Karpas-422 (cell line): ENCODE data around the gene TNK1. TPM values are rescaled to one million over a fixed set of nuclear protein-coding genes. Genes with fewer than 3 reads are reported as not detected.
A peak's percentile ranks its signal among the peaks of the same experiment; 100 is the strongest.
"Not testable (repeated sequence)": the region's sequence is repeated elsewhere in the genome, so short reads cannot be mapped to it uniquely, and the experiment has no call there.

ENCODE experiments used
- DNase-seq: peaks from one replicate; pipeline ENCODE4 v3.0.0-alpha.2; 2015
- H2AFZ ChIP-seq: fragments of 200-600 bp; sonication (generic); 2 replicates; pipeline ENCODE4 v1.6.1; 2014; ENCODE audit warnings: antibody characterized with exemption, low read length, mixed read lengths
- H3K27ac ChIP-seq: fragments of 200-600 bp; sonication (generic); 2 replicates; pipeline ENCODE4 v1.5.1; 2014; ENCODE audit warnings: mild to moderate bottlenecking, low read length, moderate library complexity
- H3K27me3 ChIP-seq: fragments of 200-600 bp; sonication (generic); 2 replicates; pipeline ENCODE4 v1.6.1; 2014; ENCODE audit warnings: low read length, mixed read lengths
- H3K36me3 ChIP-seq: fragments of 200-600 bp; sonication (generic); 2 replicates; pipeline ENCODE4 v1.6.1; 2014; ENCODE audit warnings: low read length, mixed read lengths; ENCODE audit not compliant: insufficient read depth
- H3K4me1 ChIP-seq: fragments of 200-600 bp; sonication (generic); 2 replicates; pipeline ENCODE4 v1.6.1; 2014; ENCODE audit warnings: mild to moderate bottlenecking, low read length, mixed read lengths
- H3K4me2 ChIP-seq: fragments of 200-600 bp; sonication (generic); 2 replicates; pipeline ENCODE4 v1.6.1; 2014; ENCODE audit warnings: low read length, low read depth, mild to moderate bottlenecking; ENCODE audit not compliant: poor library complexity, severe bottlenecking
- H3K4me3 ChIP-seq: fragments of 200-600 bp; sonication (generic); 2 replicates; pipeline ENCODE4 v1.5.1; 2014; ENCODE audit warnings: mild to moderate bottlenecking, antibody characterized with exemption, low read length, mixed read lengths
- H3K79me2 ChIP-seq: fragments of 200-600 bp; sonication (generic); 2 replicates; pipeline ENCODE4 v1.6.1; 2014; ENCODE audit warnings: mild to moderate bottlenecking, low read length, mixed read lengths
- H3K9ac ChIP-seq: fragments of 200-600 bp; sonication (generic); 2 replicates; pipeline ENCODE4 v1.6.0; 2014; ENCODE audit warnings: low read length
- H3K9me2 ChIP-seq: fragments of 200-600 bp; sonication (generic), shearing (Covaris generic); replicated peaks from 2 replicates; pipeline ENCODE4 v1.6.0; 2014; ENCODE audit warnings: mild to moderate bottlenecking, low read length, moderate library complexity; ENCODE audit not compliant: insufficient read depth
- H3K9me3 ChIP-seq: fragments of 300-700, 200-600 bp; sonication (generic); 2 replicates; pipeline ENCODE4 v1.6.1; 2014; ENCODE audit warnings: low read length, mixed read lengths
- H4K20me1 ChIP-seq: fragments of 200-600 bp; sonication (generic); 2 replicates; pipeline ENCODE4 v1.6.1; 2014; ENCODE audit warnings: mild to moderate bottlenecking, antibody characterized with exemption, low read length, low read depth; ENCODE audit not compliant: insufficient read depth
- total RNA-seq: library from RNA; depleted of rRNA; stranded (reverse); fragments of >200 nt; shearing (Covaris generic); gene quantifications from 2 replicates; pipeline ENCODE4 v1.2.3, GENCODE V29; 2014; ENCODE audit warnings: low replicate concordance; rRNA removed

TNK1 gene
- total RNA-seq = 0.75 and 3.8 TPM in 2 replicates

DNA sequence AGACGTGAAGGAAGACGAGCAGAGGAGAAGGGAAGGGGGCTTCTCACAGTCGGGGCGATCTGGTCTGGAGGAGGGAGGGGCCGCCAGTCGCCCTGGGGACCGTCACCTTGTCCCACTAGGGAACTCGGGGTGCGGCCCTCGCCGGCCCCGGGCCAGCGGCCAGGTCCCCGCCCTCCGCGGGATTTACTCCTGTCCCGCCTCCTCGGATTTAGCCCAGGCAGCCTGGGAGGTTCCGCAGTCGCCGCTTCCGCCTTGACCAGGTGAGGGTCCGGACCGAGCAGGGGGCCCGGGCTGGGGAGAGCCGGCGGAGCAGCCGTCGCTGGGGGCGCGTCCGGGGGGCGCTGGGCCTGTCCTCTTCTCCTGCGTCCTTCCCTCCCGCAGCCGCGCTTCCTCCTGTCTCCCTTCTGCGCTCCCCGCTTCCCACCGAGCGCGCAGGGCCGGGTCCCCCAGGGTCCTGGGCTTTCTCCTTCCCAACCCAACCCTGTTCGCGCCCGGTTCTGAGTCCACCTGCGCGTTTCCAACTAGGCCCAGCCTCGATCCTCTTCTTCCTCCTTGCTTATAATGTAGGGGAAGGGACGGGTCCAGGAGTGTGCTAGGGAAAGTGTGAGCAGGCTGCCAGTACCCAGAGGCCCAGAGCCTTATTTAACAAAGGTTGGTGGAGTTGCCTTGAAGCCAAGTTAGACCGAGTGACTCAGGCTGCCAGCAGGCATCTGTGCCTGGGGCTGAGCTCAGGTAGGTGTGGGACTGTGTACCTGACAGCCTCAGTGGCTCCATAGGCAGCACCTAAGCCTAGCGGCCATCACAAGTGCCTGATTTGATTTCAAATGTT lies at the start of gene TNK1:
Gene TNK1 (plus strand): TSS at position 235 of the 829 bp plus-strand sequence. CDS start 1,838 bp downstream, outside the sequence.
- Histone ChIP-seq H4K20me1 (no peaks in the 10 kb centered on the region), H2AFZ (no peak within 1 kb of the TSS), H3K4me2 (no peak within 1 kb of the TSS), H3K4me3 (no peak within 1 kb of the TSS), H3K9me2 (no peaks in the 10 kb centered on the region), H3K27ac (no peak within 1 kb of the TSS), H3K36me3 (no peaks in the 10 kb centered on the region), H3K79me2 (no peaks in the 10 kb centered on the region), H3K9ac (no peak within 1 kb of the TSS), H3K27me3 (no peaks in the 10 kb centered on the region), H3K4me1 (peaks cover 15% of the 10 kb centered on the region), H3K9me3 (0 out of 2 replicates have a peak, but pooled peaks cover 2% of the 10 kb centered on the region)
- no peak for DNase-seq

DNA sequence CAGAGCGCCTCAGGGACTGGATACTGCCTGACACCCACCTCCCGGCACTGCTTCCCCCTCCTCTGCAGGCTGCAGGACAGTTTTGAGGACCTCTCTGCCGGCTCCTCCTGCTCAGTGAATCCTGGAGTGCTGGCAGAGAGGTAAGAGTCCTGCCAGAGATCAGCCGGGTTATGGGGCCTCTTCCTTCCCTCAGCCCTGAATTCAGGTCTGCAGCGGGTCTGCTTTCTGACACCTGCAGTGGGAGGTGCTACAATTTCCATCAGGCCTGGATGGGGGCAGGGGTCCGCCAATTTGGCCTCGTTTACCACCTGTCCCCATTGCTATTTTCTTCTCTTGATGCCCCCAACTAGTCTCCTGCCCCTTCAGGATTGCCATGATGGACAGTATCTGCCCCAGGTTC lies 48.8 kb upstream of the TNK1 start:
- no peak for DNase-seq
- Histone ChIP-seq H4K20me1 (no peaks in the 10 kb centered on the region), H3K4me1 (peaks cover 43% of the 10 kb centered on the region), H3K9ac (no peak overlapping the region), H3K4me2 (no peak overlapping the region), H3K79me2 (peaks cover 27% of the 10 kb centered on the region), H3K36me3 (no peaks in the 10 kb centered on the region), H3K4me3 (no peak overlapping the region), H3K9me2 (no peaks in the 10 kb centered on the region), H2AFZ (no peak overlapping the region), H3K27ac (no peak overlapping the region), H3K27me3 (no peaks in the 10 kb centered on the region), H3K9me3 (no peaks in the 10 kb centered on the region)

DNA sequence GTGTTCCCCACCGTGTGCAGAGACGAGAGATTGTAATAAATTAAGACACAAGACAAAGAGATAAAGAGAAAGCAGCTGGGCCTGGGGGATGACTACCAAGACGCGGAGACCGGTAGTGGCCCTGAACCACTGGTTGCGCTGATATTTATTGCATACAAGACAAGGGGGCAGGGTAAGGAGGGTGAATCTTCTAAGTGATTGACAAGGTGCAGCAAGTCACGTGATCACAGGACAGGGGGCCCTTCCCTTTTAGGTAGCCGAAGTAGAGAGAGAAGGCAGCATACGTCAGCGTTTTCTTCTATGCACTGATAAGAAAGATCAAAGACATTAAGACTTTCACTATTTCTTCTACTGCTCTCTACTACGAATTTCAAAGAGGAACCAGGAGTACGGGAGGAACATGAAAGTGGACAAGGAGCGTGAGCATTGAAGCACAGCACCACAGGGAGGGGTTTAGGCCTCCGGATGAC lies 48.3 kb upstream of the TNK1 start:
- peaks cover 25% of the 10 kb centered on the region for H3K79me2 ChIP-seq
- H3K4me3 ChIP-seq, H3K4me2 ChIP-seq, H3K36me3 ChIP-seq, H3K9me3 ChIP-seq, H2AFZ ChIP-seq, H3K9me2 ChIP-seq, H4K20me1 ChIP-seq, H3K27ac ChIP-seq, DNase-seq, H3K27me3 ChIP-seq, H3K9ac ChIP-seq: not testable (repeated sequence)
- H3K4me1 ChIP-seq = peaks cover 44% of the 10 kb centered on the region

DNA sequence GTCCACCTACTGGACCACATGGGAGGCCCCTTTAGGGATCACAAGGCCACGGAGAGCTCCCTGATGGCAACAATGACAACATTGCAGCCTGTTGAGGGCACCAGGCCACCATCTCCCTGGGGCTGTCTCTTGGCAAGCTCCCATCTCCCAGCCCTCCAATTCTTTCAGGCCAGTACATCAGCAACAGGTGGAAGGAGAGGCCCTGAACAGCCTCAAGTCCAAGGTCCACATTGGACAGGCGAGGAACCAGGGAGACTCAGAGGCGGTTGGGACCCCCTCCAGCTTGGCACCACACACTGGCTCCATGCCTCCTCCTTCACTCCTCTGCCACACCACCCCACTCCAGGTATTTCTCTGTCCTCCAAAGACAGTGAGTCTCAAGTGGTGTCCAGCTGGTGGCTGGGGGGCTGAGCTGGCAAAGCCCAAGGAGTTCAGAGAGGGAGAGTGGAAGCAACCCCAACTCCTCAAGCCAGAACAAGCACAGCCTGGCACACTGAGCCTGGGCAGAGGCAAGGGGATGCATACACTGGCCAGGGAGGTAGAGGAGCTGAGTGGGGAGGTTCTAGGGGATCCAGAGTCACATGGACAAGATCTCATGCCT lies 45.9 kb upstream of the TNK1 start:
- Histone ChIP-seq H3K9me3 (no peaks in the 10 kb centered on the region), H3K27me3 (no peaks in the 10 kb centered on the region), H3K36me3 (no peaks in the 10 kb centered on the region), H3K9me2 (no peaks in the 10 kb centered on the region), H3K9ac (peak overlapping the region; percentile 79; the same call in 1 of the 2 replicates), H4K20me1 (no peaks in the 10 kb centered on the region), H3K4me1 (peaks cover 35% of the 10 kb centered on the region), H3K79me2 (peaks cover 14% of the 10 kb centered on the region), H3K27ac (no peak overlapping the region), H3K4me3 (no peak overlapping the region), H3K4me2 (no peak overlapping the region), H2AFZ (no peak overlapping the region; the same call in 1 of the 2 replicates)
- DNase-seq = no peak

DNA sequence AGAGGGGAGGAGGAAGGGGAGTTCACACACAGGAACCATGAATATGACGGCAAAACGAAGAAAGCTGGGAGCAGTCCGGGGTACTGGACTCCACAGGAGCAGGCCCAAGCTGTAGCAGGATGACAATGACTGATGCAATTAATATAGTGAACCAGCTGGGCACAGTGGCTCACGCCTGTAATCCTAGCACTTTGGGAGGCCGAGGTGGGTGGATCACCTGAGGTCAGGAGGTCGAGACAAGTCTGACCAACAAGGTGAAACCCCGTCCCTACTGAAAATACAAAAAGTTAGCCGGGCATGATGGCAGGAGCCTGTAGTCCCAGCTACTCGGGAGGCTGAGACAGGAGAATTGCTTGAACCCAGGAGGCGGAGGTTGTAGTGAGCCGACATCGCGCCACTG lies 45.1 kb upstream of the TNK1 start:
- H4K20me1 ChIP-seq, H3K27me3 ChIP-seq, H3K27ac ChIP-seq, DNase-seq, H3K9me2 ChIP-seq, H3K36me3 ChIP-seq, H2AFZ ChIP-seq, H3K9me3 ChIP-seq: not testable (repeated sequence)
- peaks cover 14% of the 10 kb centered on the region for H3K79me2 ChIP-seq
- peak overlapping the region; percentile 79 for H3K4me3 ChIP-seq
- H3K4me2 ChIP-seq = peak overlapping the region; percentile 81
- peaks cover 29% of the 10 kb centered on the region for H3K4me1 ChIP-seq
- H3K9ac ChIP-seq = peak overlapping the region; percentile 79

DNA sequence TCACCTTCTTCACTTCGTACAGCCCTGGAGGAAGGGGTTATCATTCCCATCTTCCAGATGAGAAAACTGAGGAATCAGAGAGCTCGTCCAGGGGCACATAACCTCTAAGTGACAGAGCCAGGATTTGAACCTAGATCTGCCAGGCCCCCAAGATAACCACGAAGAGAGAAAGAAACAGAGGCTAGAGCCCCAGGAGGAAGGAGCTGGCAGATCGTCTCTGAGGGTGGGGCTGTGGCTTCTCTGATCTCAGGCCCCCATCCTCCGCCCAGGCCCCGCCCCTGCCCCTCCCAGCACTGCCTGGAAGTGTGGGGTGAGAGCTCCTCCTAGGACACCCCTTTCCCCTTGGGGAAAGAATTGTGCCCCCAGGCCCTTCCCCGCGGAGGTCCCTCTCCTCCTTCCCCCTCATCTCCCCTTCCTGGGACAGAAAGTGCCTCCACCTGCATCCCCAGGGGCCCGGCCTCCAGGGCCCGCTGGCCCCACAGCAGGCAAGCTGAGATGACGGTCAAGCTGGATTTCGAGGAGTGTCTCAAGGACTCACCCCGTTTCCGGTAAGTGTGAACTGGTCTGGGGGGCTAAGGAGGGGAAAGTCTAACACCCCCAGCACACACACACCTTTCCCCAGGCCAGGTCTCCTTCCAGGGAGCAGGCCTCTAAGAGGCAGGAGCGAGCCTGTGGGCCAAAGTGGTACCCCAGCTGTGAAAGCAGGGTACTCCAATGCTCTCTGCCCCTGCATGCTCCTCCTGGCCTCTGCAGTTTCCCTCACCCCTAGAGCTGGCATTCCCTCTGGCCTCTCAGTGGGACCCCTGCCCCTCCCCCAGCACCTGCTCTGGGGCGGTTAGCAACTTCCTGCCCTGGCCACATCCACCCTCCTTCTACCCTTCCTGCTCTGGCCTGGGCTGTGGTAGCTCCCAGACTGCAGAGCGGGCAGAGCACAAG lies 44.4 kb upstream of the TNK1 start, which contains the start of gene ACAP1:
Gene ACAP1 (plus strand): TSS at position 290 of the 936 bp plus-strand sequence. CDS start 206 bp downstream, at position 496.
- H3K9me2 ChIP-seq = no peaks in the 10 kb centered on the region
- peak within 1 kb of the TSS; percentile 11; the same call in 1 of the 2 replicates for H2AFZ ChIP-seq
- no peaks in the 10 kb centered on the region for H3K9me3 ChIP-seq
- peak within 1 kb of the TSS; percentile 79 for H3K9ac ChIP-seq
- H3K27ac ChIP-seq = peak within 1 kb of the TSS; percentile 61
- DNase-seq = peak; percentile 85
- H3K79me2 ChIP-seq = peaks cover 14% of the 10 kb centered on the region
- H4K20me1 ChIP-seq = no peaks in the 10 kb centered on the region
- peak within 1 kb of the TSS; percentile 79 for H3K4me3 ChIP-seq
- H3K4me2 ChIP-seq = peak within 1 kb of the TSS; percentile 81
- no peaks in the 10 kb centered on the region for H3K27me3 ChIP-seq
- H3K4me1 ChIP-seq = peaks cover 28% of the 10 kb centered on the region
- no peaks in the 10 kb centered on the region for H3K36me3 ChIP-seq

DNA sequence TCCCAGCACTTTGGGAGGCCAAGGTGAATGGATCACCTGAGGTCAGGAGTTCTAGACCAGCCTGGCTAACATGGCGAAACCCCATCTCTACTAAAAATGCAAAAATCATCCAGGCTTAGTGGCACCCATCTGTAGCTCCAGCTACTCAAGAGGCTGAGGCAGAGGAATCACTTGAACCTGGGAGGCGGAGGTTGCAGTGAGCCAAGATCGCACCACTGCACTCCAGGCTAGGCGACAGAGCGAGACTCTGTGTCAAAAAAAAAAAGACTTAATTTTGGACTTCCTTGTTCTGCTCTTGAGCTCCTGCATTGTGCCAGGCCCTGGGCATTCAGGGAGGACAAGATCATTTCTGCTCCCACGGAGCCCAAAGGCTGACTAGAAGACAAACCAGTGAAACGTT lies 43.3 kb upstream of the TNK1 start:
- Histone ChIP-seq H3K79me2 (peaks cover 14% of the 10 kb centered on the region), H3K9ac (peak overlapping the region; percentile 79), H3K4me2 (peak overlapping the region; percentile 81), H3K4me3 (peak overlapping the region; percentile 79; the same call in 1 of the 2 replicates), H3K4me1 (peaks cover 28% of the 10 kb centered on the region), H3K27ac (peak overlapping the region; percentile 61)
- not testable (repeated sequence) for H2AFZ ChIP-seq, H3K9me2 ChIP-seq, H3K27me3 ChIP-seq, H3K36me3 ChIP-seq, H4K20me1 ChIP-seq, H3K9me3 ChIP-seq, DNase-seq
